Endothelial cell of umbilical vein (primary cell): ENCODE data around the gene TCF7.

Experiments
- EZH2 ChIP-seq: IDR thresholded peaks from 2 replicates; pipeline ENCODE4 v1.6.1; 2012; ENCODE audit warnings: borderline replicate concordance, low read depth, mild to moderate bottlenecking, moderate library complexity, low read length, inconsistent platforms; ENCODE audit not compliant: severe bottlenecking
- POLR2A ChIP-seq: IDR thresholded peaks from 2 replicates; pipeline ENCODE4 v1.6.1; 2012; ENCODE audit warnings: low read depth, mild to moderate bottlenecking, control low read depth, low read length
- TF ChIP-seq, protein P1 (sequence below), 2 donors: IDR thresholded peaks; 1 replicate in 1 of 2; 2 replicates in 1 of 2; pipeline ENCODE4 v1.5.1; 2011; ENCODE audit warnings: low read length in 2 of 2, mild to moderate bottlenecking in 2 of 2, moderate library complexity in 2 of 2, control low read depth in 1 of 2, inconsistent platforms in 1 of 2, low read depth in 1 of 2; ENCODE audit not compliant: insufficient read depth in 1 of 2; ENCODE audit errors: extremely low read depth in 1 of 2

DNA sequence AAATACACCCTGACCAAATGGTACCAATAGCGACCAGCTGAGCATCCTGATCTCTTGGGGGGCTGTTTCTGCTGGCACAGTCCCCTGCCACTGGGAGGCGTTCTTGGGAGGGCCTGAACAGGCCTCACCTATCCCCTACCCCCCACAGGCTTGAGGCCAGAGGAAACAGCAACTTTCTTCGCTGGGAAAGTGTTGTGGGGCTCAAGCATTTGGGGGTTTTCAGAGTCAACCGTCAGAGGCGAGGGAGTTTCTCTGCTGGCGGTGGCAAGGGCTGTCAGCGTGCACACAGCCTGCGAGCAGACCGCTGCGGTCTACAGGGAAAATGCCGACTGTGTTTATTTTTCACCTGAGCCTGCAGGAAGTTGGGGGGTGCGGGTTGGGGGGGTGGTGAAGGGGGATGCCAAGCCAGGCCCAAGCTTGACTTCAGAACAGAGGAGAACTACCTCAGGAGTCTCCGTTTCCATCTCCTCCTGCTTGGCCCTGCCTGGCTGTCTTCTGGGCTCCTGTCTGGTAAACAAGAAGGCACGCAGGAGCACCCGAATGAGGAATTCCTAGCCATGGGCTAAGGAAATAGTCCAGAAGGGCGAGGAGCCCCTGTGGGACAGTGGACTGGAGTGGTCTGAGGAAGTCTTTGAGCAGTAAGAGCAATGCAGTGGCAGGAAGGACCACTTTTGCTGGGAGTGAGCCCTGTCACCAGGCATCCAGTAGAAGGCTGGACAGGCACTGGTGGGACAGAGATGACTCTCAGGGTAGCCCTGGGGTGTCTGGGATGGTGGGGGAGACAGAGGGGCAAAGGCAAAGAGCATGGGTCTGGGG lies 18.1 kb downstream of the TCF7 start:
- TF ChIP-seq, protein P1, sequence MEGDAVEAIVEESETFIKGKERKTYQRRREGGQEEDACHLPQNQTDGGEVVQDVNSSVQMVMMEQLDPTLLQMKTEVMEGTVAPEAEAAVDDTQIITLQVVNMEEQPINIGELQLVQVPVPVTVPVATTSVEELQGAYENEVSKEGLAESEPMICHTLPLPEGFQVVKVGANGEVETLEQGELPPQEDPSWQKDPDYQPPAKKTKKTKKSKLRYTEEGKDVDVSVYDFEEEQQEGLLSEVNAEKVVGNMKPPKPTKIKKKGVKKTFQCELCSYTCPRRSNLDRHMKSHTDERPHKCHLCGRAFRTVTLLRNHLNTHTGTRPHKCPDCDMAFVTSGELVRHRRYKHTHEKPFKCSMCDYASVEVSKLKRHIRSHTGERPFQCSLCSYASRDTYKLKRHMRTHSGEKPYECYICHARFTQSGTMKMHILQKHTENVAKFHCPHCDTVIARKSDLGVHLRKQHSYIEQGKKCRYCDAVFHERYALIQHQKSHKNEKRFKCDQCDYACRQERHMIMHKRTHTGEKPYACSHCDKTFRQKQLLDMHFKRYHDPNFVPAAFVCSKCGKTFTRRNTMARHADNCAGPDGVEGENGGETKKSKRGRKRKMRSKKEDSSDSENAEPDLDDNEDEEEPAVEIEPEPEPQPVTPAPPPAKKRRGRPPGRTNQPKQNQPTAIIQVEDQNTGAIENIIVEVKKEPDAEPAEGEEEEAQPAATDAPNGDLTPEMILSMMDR (IDR thresholded peaks at IDR 0.05; ENCODE audit: extremely low read depth in 1 of 2, insufficient read depth in 1 of 2, low read depth in 1 of 2, low read length in 2 of 2) = no peak
- TF ChIP-seq EZH2 (no peak), POLR2A (no peak)
